ENCODE measurements around the gene HOXA10. TPM values are rescaled to one million over a fixed set of nuclear protein-coding genes. Genes with fewer than 3 reads are reported as not detected.

HOXA10 gene
- total and polyA plus RNA-seq, 2 experiments from 2014 or later: 7.7 to 15.1 TPM

- Histone ChIP-seq H3K79me2 (peaks cover 13% of the 10 kb centered on the region), H3K4me2 (no peak overlapping the region), H4K20me1 (ENCODE audit: insufficient read depth, poor library complexity, severe bottlenecking) (no peaks in the 10 kb centered on the region), H2AFZ (no peak overlapping the region), H3K27me3 (peaks cover 92% of the 10 kb centered on the region), H3K9me2 (replicated peaks; ENCODE audit: insufficient read depth) (no peaks in the 10 kb centered on the region), H3K36me3 (replicated peaks; ENCODE audit: insufficient read depth, low read depth) (no peaks in the 10 kb centered on the region), H3K9me3 (ENCODE audit: low read depth) (no peaks in the 10 kb centered on the region), H3K4me1 (ENCODE audit: insufficient read depth) (peaks cover 19% of the 10 kb centered on the region), H3K4me3 (no peak overlapping the region), H3K27ac (no peak overlapping the region)
- WGBS (ENCODE audit: low lambda C conversion rate, missing lambda C conversion rate): 48% methylated on average over 35 of the region's 35 CpGs
- no peak for DNase-seq (ENCODE audit: low spot score)
- TF ChIP-seq CTCF (IDR thresholded peaks at IDR 0.05; ENCODE audit: poor library complexity) (no peak), EZH2phosphoT487 (IDR thresholded peaks at IDR 0.05; ENCODE audit: low read depth, severe bottlenecking, unreplicated experiment) (peak; percentile 80), EZH2 (IDR thresholded peaks at IDR 0.05; ENCODE audit: borderline replicate concordance) (peak; percentile 29)
These were observed 15.5 kb downstream of the HOXA10 start for GRCh38 chr7:27158436-27159265.

- Histone ChIP-seq H4K20me1 (ENCODE audit: insufficient read depth, poor library complexity, severe bottlenecking) (no peaks in the 10 kb centered on the region), H3K9me3 (ENCODE audit: low read depth) (no peaks in the 10 kb centered on the region), H2AFZ (no peak overlapping the region), H3K27me3 (peaks cover 92% of the 10 kb centered on the region), H3K4me1 (ENCODE audit: insufficient read depth) (peaks cover 19% of the 10 kb centered on the region), H3K4me3 (no peak overlapping the region), H3K27ac (no peak overlapping the region), H3K79me2 (peaks cover 6% of the 10 kb centered on the region), H3K36me3 (replicated peaks; ENCODE audit: insufficient read depth, low read depth) (no peaks in the 10 kb centered on the region), H3K4me2 (no peak overlapping the region), H3K9me2 (replicated peaks; ENCODE audit: insufficient read depth) (no peaks in the 10 kb centered on the region)
- TF ChIP-seq EZH2 (IDR thresholded peaks at IDR 0.05; ENCODE audit: borderline replicate concordance) (peak; percentile 64), CTCF (IDR thresholded peaks at IDR 0.05; ENCODE audit: poor library complexity) (no peak), EZH2phosphoT487 (IDR thresholded peaks at IDR 0.05; ENCODE audit: low read depth, severe bottlenecking, unreplicated experiment) (peak; percentile 40)
- no peak for DNase-seq (ENCODE audit: low spot score)
- WGBS (ENCODE audit: low lambda C conversion rate, missing lambda C conversion rate): 42% methylated on average over 24 of the region's 30 CpGs
These were observed 16.3 kb downstream of the HOXA10 start for GRCh38 chr7:27157702-27158431.

GRCh38 chr7:27156916-27157701, 17.0 kb downstream of the HOXA10 start:
- Histone ChIP-seq H3K4me3 (no peak overlapping the region), H3K36me3 (replicated peaks; ENCODE audit: insufficient read depth, low read depth) (no peaks in the 10 kb centered on the region), H3K9me3 (ENCODE audit: low read depth) (no peaks in the 10 kb centered on the region), H3K27me3 (peaks cover 92% of the 10 kb centered on the region), H3K4me1 (ENCODE audit: insufficient read depth) (peaks cover 19% of the 10 kb centered on the region), H3K4me2 (peak overlapping the region; percentile 79), H2AFZ (peak overlapping the region; percentile 76), H3K79me2 (no peaks in the 10 kb centered on the region), H4K20me1 (ENCODE audit: insufficient read depth, poor library complexity, severe bottlenecking) (no peaks in the 10 kb centered on the region), H3K9me2 (replicated peaks; ENCODE audit: insufficient read depth) (no peaks in the 10 kb centered on the region), H3K27ac (no peak overlapping the region)
- DNase-seq (ENCODE audit: low spot score): no peak
- 38% methylated on average over 26 of the region's 30 CpGs for WGBS (ENCODE audit: low lambda C conversion rate, missing lambda C conversion rate)
- TF ChIP-seq EZH2 (IDR thresholded peaks at IDR 0.05; ENCODE audit: borderline replicate concordance) (no peak), EZH2phosphoT487 (IDR thresholded peaks at IDR 0.05; ENCODE audit: low read depth, severe bottlenecking, unreplicated experiment) (no peak), CTCF (IDR thresholded peaks at IDR 0.05; ENCODE audit: poor library complexity) (no peak)
